NCI-H510A treated with DMSO at 0.1 percent for 48 hours (cell line): ENCODE data around the gene PRND.
"Not testable (repeated sequence)": the region's sequence is repeated elsewhere in the genome, so short reads cannot be mapped to it uniquely, and the experiment has no call there.

Experiments used
- DNase-seq: peaks from one replicate; lab custom pipeline; 2025; lab: John Stamatoyannopoulos, UW

PRND gene, protein sequence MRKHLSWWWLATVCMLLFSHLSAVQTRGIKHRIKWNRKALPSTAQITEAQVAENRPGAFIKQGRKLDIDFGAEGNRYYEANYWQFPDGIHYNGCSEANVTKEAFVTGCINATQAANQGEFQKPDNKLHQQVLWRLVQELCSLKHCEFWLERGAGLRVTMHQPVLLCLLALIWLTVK

DNA sequence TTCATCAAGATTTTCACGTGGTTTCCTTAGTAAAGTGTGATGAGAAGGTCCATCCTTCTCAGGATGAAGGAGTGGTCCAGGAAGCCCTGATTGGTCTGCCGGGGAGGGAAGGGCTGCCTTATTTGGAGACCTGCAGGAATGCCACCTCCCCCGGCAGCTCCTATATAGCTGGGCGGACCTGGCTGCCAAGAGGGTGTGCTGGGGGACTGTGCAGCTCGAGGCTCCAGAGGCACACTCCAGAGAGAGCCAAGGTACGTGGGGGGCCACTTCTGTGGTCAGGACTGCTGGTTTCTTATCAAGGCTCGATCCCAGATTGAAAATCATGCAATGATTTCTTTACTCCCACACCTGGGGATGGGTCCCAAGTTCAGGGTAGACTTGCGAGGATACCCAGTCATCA lies at the start of gene PRND:
TSS of gene PRND (plus strand) at position 191 of the 400 bp plus-strand sequence. CDS start 2,643 bp downstream, outside the sequence.
- DNase-seq: no peak

DNA sequence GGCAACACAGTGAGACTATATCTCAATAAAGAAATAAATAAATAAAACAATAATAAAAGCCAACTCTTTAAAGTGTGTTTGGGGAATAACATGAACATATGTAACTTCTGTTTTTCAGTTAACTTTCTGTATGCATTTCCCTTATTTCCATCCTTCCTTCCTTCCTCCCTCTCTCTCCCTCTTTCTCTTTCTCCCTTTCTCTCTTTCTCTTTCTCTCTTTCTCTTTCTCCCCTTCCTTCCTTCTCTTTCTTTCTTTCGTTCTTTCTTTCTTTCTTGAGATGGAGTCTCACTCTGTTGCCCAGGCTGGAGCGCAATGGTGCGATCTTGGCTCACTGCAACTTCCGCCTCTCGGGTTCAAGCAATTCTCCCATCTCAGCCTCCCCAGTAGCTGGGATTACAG lies 48.8 kb upstream of the PRND start:
- no peak for DNase-seq

DNA sequence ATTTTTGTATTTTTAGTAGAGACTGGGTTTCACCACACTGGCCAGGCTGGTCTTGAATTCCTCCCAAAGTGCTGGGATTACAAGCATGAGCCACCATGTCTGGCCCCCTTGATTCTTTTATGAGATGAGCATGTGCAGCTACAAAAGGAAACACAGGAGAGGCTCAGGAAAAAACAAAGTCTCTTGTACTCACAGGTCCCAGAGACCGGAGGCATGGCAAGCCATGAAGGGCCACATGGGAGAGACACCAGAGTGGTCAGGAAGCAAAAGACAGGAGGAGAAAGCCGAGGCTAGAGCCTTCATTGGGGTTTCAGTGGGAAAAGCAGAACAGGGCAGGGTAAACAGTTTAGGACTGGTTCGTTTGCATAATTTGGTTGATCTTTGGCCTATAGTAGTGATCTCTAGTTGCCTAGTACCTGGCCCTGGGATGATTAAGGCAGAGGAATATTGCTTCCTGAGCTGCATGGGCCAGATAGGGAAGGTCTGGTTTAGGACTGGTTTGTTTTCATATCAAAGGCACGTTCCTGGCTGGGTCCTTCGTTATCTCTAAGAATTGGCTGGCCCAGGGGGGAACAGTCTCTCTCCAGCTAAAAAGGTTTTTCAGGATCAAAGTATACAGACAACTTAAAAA lies 48.2 kb upstream of the PRND start:
- DNase-seq: no peak

DNA sequence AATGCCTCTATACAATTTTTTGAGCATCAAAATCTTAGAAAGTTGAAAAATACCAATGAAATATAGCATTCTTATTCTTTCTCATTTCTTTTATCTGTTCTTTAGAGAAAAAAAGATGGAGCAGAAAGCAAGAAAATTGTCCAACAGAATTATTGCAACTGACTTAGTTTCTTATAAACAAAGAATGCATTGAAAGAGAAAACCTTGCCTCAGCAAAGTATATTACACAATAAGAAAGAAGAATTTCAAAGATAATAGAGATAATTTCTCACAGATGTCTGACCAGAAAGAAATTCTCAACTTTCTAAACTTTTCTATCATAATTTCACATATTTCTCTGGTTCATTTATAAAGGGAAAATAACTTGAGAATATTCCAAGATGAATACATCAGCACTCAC lies 47.0 kb upstream of the PRND start:
- no peak for DNase-seq

DNA sequence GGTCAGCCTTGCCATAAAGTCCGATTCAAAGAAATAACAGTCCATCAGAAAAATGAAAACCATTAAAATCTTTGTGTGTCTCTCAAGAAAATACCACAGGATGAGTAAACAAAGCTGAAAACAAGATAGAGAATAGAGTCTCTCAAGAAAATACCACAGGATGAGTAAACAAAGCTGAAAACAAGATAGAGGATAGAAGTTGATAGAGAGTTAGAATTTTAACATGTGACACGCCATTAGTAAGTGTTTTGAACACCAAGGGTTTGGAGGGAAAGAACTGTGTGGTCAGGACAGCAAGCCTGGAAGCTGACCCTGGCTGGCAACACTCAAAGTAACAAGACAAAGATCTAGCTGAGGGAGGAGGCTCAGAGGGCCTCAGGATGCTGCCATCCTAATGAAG lies 43.9 kb upstream of the PRND start:
- no peak for DNase-seq

DNA sequence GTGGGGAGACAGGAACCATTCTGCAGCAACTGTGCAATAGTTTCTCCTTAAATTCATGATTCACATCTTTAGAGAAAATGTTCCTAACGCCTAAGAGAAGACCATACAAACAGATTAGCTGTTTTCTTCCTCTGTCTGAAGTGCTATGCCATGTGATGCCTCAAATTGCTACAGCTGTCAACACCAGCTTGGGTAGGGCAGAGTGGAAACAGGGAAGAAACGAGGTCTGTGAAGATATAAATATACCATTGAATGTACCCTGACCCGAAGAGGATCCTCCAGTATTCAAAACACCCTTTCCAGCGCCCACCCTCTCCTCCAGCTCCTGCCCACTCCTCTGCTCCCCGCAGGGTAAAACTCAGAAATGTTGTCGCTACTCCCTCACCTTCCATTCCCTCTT lies 40.3 kb upstream of the PRND start:
- no peak for DNase-seq

DNA sequence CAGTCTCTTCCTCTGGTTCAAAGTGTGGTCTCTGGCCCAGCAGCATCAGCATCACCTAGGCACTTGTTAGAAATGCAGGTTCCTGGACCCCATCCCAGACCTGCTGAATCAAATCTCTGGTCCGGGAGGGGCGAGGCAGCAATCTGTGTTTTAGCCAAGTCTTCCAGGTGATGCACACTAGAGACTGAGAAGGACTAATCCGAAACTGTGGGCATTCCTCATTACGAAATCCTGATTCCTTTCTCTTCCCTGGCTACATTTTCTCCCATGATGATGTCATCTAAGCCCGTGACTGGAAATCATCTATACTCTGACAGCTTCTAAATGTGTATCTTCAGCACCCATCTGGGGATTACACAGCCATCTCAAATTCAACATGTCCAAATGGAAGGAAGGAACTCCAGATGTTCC lies 39.7 kb upstream of the PRND start:
- DNase-seq: no peak

DNA sequence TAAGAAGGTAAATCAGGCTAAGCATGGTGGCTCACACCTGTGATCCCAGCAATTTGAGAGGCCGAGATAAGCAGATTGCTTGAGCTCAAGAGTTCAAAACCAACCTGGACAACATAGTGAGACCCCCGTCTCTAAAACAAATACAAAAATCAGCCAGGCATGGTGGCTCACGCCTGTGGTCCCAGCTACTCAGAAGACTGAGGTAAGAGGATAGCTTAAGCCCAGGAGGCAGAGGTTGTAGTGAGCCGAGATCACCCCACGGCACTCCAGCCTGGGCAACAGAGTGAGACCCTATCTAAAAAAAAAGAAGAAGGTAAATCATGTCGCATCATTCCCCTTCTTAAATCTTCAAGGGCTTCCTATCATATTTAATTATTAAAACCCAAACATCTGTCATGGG lies 39.0 kb upstream of the PRND start:
- DNase-seq: no peak

DNA sequence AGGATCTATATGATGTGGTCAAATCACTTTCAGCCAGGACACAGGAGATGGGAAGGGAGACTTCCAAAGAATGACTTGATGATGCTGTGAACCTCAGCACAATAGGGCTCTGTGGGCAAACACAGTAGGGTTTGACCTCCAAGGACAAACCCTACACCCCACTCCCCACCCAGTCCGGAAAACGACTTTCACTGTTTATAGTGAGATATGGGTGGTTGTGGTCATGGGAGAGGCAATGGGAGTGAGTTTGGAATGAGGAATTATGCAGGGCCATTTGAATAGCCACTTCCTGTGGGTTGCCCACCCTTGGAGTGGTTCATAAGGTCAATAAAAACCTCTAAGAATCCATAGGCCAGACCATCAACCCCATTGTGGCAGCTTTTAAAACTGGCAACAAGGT lies 38.4 kb upstream of the PRND start:
- no peak for DNase-seq

DNA sequence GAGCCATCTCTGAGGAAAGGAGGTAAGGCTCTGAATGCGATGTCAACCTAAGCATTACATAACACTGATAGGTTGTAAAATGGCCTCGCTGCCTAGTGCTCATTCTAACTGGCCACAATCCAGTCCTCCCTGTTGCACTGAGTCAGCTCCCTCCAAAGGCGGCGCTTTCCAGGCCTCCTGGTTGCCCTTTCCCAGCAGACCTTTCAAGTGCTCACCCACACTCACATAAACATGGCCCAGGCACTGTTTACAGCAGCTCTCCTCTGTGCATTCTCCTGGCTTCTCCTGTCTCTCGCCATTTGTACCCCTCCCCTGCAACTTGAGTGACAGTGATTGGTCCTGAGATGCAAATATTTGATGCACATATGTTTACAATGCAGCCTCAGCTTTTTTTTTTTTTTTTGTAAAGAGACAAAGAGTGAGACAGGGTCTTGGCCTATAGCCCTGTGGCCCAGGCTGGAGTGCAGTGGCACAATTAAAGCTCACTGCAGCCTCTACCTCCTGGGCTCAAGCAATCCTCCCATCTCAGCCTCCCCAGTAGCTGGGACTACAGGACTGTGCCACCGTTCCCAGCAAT lies 36.8 kb upstream of the PRND start:
- no peak for DNase-seq

DNA sequence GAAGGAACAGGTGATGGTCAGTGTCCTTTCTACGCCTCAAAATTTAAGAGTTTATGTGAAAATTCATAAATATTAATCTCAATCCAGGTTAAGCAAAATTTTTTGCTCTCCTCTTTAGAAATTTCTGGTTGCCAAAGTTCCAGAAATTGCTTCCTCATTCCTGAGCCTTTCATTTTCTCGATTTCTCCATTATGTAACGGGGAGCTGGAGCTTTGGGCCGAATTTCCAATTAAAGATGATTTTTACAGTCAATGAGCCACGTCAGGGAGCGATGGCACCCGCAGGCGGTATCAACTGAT lies 35.8 kb upstream of the PRND start:
- no peak for DNase-seq

DNA sequence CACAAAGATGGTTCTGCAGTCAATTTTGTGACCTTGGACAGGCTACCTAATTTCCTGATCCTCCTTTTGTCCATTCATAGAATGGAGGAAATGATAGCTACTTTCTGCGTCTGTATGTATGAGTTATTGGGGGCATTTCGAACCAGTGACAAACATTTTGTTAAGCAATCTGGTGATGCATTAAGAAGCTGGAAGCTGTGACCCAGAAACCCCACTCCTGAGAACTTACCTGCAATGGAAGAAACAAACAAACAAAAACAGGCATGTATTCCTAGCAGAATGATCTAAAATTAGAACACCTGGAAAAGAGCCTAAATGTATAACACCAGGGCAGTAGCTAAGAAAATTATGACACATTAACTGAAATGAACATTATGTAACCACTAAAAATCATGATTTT lies 33.4 kb upstream of the PRND start:
- DNase-seq: no peak

DNA sequence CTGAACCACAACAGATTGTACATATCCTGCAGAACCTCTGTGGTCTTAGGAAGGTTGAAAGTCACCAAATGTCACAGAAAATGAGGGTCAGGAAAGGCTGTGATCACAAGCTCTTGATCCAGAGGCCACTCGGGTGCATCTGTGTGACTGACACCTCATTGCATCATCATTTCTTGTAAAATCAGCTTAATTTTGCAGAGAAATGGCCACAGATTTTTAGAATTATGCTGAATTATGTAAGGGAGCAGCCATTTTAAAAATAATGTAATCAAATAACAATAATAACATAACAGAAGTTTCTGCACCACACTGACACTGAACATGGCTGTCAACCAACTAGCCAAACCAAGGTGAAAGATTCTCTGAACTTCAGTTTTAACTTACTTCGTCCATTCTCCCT lies 32.5 kb upstream of the PRND start:
- DNase-seq: no peak

DNA sequence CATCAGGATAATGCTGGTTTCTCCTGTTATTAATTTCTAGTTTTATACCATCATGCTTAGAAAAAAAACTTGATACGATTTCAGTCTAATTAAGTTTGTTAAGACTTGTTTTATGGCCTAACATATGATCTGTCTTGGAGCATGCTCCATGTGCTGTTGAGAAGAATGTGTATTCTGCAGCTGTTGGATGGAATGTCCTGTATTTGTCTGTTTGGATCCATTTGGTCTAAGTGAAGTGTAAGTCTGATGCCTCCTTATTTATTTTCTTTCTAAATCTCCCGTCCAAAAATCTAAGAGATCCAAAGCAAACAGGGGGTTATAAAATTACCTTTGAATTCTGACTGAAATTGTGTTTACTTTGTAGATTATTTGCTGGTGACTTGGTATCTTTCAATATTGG lies 30.0 kb upstream of the PRND start:
- no peak for DNase-seq

DNA sequence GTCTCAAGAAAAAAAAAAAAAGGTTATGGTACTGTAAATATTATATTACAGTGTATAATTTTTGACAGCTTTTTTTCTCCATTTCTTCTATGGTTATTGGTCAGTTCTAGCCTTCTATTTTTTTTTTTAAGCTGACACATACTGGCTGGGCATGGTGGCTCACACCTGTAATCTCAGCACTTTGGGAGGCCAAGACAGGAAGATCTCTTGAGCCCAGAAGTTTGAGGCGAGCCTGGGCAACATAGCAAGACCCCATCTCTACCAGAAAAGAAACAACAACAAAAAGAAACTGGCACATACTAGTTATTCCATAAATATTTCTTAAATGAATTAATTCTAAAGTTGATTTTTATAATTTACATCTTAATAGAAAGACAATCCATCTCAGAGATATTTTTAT lies 27.6 kb upstream of the PRND start:
- DNase-seq: no peak

DNA sequence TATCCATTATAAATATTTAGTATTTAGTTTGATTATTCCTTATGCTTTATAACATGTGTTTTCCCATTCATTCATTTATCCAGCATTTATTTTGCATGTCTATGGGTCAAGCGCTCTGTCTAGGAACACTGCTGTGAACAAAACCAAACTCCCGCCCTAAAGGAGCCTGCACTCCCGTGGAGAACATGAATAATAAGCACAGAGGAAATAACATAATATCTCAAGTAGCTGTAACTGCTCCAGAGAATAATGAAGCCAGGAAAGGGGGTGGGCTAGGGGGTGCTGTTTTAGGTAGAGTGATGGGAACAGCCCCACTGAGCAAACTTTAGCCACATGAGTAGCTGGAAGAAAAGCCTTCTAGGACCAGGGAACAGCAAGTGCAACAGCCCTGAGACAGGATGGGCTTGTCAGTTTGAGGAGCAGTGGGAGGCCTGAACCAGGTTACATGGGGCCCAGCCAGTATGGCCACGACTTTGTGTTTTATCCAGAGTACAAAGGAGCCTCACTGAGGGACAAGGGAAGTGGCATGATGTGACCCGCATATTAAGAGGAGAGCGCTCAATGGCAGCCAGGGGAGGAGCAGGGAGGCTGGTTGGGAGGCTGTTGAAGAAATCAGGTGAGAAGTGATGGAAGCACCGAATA lies 24.4 kb upstream of the PRND start:
- no peak for DNase-seq

DNA sequence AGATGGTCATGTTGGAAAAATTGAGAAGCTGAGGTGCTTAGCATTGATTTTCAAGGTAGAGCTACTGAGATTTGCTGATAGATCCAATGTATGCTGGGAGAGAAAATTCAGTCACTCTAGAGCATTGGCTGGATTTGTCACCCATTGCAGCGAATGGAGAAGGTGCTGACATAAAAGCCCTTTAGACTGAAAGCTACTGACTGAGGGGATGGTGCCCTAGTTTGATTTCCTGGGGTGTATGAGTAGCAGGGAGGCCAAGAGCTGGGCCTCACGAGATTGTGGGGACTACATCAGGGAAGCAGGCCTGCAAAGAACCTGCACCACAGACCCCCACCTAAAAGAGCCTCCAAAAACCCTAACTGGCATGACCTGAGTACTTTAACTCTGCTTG lies 23.9 kb upstream of the PRND start:
- DNase-seq: no peak

DNA sequence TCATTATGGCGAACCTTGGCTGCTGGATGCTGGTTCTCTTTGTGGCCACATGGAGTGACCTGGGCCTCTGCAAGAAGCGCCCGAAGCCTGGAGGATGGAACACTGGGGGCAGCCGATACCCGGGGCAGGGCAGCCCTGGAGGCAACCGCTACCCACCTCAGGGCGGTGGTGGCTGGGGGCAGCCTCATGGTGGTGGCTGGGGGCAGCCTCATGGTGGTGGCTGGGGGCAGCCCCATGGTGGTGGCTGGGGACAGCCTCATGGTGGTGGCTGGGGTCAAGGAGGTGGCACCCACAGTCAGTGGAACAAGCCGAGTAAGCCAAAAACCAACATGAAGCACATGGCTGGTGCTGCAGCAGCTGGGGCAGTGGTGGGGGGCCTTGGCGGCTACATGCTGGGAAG lies 22.5 kb upstream of the PRND start:
- DNase-seq: no peak

DNA sequence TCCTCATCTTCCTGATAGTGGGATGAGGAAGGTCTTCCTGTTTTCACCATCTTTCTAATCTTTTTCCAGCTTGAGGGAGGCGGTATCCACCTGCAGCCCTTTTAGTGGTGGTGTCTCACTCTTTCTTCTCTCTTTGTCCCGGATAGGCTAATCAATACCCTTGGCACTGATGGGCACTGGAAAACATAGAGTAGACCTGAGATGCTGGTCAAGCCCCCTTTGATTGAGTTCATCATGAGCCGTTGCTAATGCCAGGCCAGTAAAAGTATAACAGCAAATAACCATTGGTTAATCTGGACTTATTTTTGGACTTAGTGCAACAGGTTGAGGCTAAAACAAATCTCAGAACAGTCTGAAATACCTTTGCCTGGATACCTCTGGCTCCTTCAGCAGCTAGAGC lies 21.8 kb upstream of the PRND start:
- no peak for DNase-seq

DNA sequence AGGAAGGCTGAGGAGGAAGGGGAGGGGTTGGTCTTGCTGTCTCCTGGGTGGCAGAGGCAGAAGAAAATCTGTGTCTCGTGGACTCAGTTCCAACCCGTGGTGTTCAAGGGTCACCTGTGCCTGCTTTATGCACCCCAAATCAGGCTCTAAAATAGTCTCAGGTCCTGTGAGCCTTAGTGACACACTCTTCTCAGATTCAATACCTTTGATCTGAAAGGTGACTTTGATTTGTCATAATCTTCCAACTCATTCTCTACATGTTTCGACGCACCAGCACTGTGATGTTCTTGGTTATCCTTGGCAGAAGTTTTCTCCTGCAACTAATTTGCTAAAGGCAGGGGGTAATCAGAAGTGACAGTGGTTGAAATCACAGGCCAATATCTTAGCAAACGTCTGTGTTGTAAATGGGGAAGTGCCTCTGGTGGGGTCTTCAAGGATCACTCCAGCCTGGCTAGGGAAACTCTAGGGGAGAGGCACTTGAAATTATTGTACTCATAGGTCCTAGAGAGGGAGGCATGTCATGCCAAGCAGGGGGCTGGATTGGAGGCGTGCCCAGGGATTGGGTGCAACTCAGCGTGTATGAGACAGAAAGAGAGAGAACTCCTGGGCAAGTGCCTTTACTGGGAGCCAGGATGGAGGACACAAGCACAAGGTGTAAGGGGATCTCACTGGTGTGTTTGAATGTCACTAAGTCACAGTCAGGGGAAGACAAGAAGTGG lies 19.0 kb upstream of the PRND start:
- DNase-seq: no peak

DNA sequence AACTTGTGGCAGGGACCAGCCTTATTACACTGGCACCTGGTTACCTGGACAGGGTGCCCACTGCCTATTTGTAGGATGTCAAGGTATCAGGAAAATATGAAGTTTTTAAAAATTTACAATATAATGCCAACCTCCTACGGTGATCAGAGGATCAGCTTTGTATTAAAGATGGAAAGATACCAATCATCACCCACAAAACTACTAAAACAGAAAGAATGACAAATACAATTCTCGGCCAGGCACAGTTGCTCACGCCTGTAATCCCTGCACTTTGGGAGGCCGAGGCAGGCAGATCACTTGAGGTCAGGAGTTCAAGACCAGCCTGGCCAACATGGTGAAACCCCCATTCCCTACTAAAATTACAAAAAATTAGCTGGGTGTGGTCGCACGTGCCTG lies 18.4 kb upstream of the PRND start:
- no peak for DNase-seq

DNA sequence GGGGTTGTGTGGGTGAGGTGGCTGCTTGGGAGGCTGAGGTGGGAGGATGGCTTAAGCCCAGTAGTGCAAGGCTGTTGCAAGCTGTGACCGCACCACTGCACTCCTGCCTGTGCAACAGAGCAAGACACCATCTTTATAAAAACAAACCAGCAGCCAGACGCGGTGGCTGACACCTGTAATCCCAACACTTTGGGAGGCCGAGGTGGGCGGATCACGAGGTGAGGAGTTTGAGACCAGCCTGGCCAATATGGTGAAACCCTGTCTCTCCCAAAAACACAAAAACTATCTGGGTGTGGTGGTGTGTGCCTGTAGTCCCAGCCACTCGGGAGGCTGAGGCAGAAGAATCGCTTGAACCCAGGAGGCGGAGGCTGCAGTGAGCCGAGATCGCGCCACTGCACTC lies 14.8 kb upstream of the PRND start:
- DNase-seq: not testable (repeated sequence)

DNA sequence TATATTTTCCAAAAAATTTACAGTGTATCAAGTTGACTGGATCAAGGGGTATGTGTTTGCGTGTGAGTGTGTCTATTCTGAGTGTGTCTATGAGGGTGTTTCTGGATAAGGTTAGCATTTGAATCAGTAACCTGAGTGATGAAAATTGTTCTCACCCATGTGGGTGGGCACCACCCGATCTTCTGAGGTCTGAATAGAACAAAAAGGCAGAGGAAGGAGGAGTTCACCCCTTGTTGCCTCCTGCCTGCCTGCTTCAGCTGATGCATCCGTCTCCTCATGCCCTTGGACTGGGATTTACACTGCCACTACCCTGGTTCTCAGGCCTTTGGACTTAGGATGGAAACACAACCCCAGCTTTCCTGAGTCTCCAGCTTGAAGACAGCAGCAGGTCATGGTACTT lies 13.7 kb upstream of the PRND start:
- DNase-seq: no peak
